Esophagus muscularis mucosa (tissue), 4 donors: ENCODE results near the gene PPP2R5C. TPM values are rescaled to one million over a fixed set of nuclear protein-coding genes. Genes with fewer than 3 reads are reported as not detected.

Experiments used
- DNase-seq: peaks from one replicate; pipeline ENCODE4 v3.0.0-alpha.2; 2017; ENCODE audit errors: extremely low spot score
- H3K27ac ChIP-seq, 4 donors: fragments of 200-600 bp; sonication (generic); replicated peaks in 1 of 4; 1 replicate in 3 of 4; 2 replicates in 1 of 4; pipeline ENCODE4 v1.5.1; 2016 to 2019; ENCODE audit warnings: mild to moderate bottlenecking in 1 of 4
- H3K27me3 ChIP-seq, 4 donors: fragments of 200-600 bp; sonication (generic); one replicate each; pipeline versions ENCODE4 v1.5.1 to v1.6.0; 2016 to 2019
- H3K36me3 ChIP-seq, 4 donors: fragments of 200-600 bp; sonication (generic); one replicate each; pipeline ENCODE4 v1.5.1; 2016 to 2019
- H3K4me1 ChIP-seq, 4 donors: fragments of 200-600 bp; sonication (generic); one replicate each; pipeline ENCODE4 v1.5.1; 2016 to 2019
- H3K4me3 ChIP-seq, 4 donors: fragments of 200-600 bp; sonication (generic); 1 replicate in 2 of 4; 2 replicates in 2 of 4; pipeline ENCODE4 v1.5.1; 2016 to 2019; ENCODE audit warnings: mild to moderate bottlenecking in 4 of 4, moderate library complexity in 1 of 4
- H3K9me3 ChIP-seq, 4 donors: fragments of 200-600 bp; sonication (generic); 1 replicate in 3 of 4; 2 replicates in 1 of 4; pipeline ENCODE4 v1.5.1; 2016 to 2019
- EP300 ChIP-seq: sonication (generic); formaldehyde crosslinking; IDR thresholded peaks from one replicate; pipeline ENCODE4 v1.6.1; 2017; ENCODE audit warnings: antibody characterized with exemption
- POLR2A ChIP-seq: fragments of 450-650 bp; IDR thresholded peaks from one replicate; pipeline ENCODE4 v1.6.1; 2017; ENCODE audit warnings: antibody characterized with exemption, moderate library complexity, mild to moderate bottlenecking, low read depth
- POLR2AphosphoS5 ChIP-seq, 2 donors: sonication (generic); formaldehyde crosslinking; IDR thresholded peaks; one replicate each; pipeline ENCODE4 v1.6.1; 2017; ENCODE audit warnings: antibody characterized with exemption in 2 of 2
- whole genome bisulfite sequencing: methylation state at CpG from one replicate; pipeline ENCODE4 v1.1.5; 2018; 5-methylcytosine and 5-hydroxymethylcytosine counted together
- intact Hi-C: fragments of 100-400 bp; cut with DNase I; formaldehyde crosslinking; loops from one replicate; pipeline ENCODE4 v1.15.1; 2023
- total RNA-seq, 4 donors: library from RNA; depleted of rRNA; stranded (reverse); fragments of >200 nt; gene quantifications; one replicate each; pipeline versions ENCODE4 v1.1.0 to v1.2.1, GENCODE V29; 2016
- TF ChIP-seq, protein P1 (sequence below), 3 experiments: fragments of 200-600 bp in 2 of 3; fragments of 450-650 bp in 1 of 3; sonication (generic) in 2 of 3; IDR thresholded peaks; one replicate each; pipeline ENCODE4 v1.5.1; 2017 to 2019; ENCODE audit warnings: antibody characterized with exemption in 3 of 3, mild to moderate bottlenecking in 2 of 3, moderate library complexity in 1 of 3

The PPP2R5C gene
- total RNA-seq, 4 donors from 2014 or later = 103 to 142 (median 131) TPM

DNA sequence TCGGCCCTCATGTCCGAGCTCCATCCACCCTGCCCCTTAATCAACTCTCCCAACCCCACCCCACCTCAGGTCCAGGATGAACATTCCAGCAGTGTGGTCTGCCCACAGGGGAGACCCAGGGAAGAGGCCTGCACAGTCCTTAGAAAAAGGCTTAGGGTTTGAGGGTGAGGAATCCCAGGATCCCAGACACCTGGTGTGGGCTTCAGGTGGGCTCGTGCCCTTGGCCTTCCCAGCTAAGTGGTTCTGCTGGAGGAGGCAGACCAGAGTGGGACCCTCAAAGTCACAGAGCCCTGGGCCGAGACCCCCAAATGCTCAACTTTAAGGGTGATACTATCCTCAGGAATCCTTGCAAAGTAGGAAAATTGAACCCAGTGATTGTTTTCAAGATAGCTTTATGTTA, 25.4 kb upstream of the PPP2R5C start:
- peak; percentile 53 for DNase-seq
- H3K4me3 ChIP-seq = no peak overlapping the region
- H3K9me3 ChIP-seq = peaks cover 0 to 5% (median 0%) of the 10 kb centered on the region in 4 donors
- H3K27ac ChIP-seq = no peak overlapping the region
- intact Hi-C loops = no loop called here
- TF ChIP-seq EP300 = no peak
- TF ChIP-seq, protein P1, sequence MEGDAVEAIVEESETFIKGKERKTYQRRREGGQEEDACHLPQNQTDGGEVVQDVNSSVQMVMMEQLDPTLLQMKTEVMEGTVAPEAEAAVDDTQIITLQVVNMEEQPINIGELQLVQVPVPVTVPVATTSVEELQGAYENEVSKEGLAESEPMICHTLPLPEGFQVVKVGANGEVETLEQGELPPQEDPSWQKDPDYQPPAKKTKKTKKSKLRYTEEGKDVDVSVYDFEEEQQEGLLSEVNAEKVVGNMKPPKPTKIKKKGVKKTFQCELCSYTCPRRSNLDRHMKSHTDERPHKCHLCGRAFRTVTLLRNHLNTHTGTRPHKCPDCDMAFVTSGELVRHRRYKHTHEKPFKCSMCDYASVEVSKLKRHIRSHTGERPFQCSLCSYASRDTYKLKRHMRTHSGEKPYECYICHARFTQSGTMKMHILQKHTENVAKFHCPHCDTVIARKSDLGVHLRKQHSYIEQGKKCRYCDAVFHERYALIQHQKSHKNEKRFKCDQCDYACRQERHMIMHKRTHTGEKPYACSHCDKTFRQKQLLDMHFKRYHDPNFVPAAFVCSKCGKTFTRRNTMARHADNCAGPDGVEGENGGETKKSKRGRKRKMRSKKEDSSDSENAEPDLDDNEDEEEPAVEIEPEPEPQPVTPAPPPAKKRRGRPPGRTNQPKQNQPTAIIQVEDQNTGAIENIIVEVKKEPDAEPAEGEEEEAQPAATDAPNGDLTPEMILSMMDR (IDR thresholded peaks at IDR 0.05) = no peak
- no peak for TF ChIP-seq POLR2A
- no peak for TF ChIP-seq POLR2AphosphoS5 (IDR thresholded peaks at IDR 0.05)
- peaks cover 5 to 10% (median 8%) of the 10 kb centered on the region in 4 donors for H3K4me1 ChIP-seq
- WGBS = 96% methylated on average over 4 of the region's 4 CpGs
- no peaks in the 10 kb centered on the region for H3K36me3 ChIP-seq
- peaks cover 0 to 15% (median 0%) of the 10 kb centered on the region in 4 donors for H3K27me3 ChIP-seq

DNA sequence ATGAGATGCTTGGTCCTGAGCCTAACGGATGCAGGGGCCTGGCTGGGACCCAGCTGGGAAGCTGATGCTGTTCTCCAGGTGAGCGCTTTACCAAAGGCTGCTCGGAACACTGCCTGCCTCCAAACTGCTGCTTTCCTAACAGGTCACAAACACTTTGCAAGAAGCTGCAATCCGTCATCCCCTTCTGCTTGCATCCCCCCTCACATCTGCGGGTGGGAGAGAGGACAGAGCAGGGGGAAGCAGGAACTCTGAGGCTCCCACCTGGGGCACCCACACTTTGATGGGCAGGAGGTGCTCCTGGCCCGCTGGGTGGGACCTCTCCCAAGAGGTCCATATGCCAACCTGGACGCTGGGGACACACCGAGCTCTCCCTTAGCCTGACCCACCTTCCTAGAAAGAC, 24.9 kb upstream of the PPP2R5C start:
- Histone ChIP-seq H3K27me3 (peaks cover 0 to 15% (median 0%) of the 10 kb centered on the region in 4 donors), H3K27ac (no peak overlapping the region), H3K9me3 (peaks cover 0 to 6% (median 0%) of the 10 kb centered on the region in 4 donors), H3K4me1 (peaks cover 2 to 5% (median 4%) of the 10 kb centered on the region in 4 donors), H3K36me3 (no peaks in the 10 kb centered on the region), H3K4me3 (no peak overlapping the region)
- intact Hi-C loops = no loop called here
- peak; percentile 77 for DNase-seq
- TF ChIP-seq, protein P1 (IDR thresholded peaks at IDR 0.05) = no peak
- TF ChIP-seq EP300 = no peak
- TF ChIP-seq POLR2A = no peak
- no peak for TF ChIP-seq POLR2AphosphoS5 (IDR thresholded peaks at IDR 0.05)
- 74% methylated on average over 8 of the region's 8 CpGs for WGBS

DNA sequence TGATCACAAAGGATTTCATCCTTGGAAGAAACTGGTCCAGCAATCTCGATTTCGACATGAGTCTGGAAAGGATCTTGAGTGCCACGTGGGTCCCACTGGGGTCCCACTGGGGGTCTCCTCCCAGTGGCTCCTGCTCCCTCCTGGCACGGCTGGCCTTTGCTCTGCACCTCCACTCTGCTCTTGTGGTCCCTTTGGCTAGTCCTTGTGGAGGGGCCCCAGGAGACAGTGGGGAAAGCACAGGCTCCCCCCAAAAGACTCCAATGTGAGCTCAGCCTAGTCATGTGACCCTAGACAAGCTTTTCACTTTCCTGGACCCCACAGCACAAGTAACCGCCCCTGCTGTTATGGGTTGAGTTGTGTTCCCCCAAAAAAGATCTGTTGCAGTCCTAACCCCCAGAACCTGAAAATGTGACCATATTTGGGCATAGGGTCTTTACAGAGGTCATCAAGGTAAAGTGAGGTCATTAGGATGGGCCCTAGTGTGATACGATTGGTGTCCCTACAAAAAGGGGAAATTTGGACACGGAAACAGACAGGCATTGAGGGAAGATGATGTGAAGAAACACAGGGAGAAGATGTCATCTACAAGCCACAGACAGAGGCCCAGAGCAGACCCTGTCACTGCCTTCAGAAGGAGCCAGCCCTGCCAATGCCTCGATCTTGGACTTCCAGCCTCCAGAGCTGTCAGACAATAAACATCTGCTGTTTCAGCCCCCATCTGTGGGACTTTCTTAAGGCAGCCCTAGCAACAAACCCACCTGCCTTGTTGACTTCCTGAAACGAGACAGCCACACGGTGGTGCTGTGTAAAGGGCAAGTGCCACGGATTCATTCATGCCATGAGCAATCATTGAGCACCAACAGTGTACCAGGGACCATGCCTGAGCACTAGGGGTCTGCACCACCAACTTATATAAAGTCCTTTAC, 23.8 kb upstream of the PPP2R5C start:
- Histone ChIP-seq H3K4me3 (no peak overlapping the region), H3K27me3 (peaks cover 0 to 15% (median 0%) of the 10 kb centered on the region in 4 donors), H3K36me3 (no peaks in the 10 kb centered on the region), H3K27ac (no peak overlapping the region), H3K4me1 (no peaks in the 10 kb centered on the region), H3K9me3 (peaks cover 0 to 6% (median 0%) of the 10 kb centered on the region in 4 donors)
- WGBS = 67% methylated on average over 11 of the region's 11 CpGs
- DNase-seq = peak; percentile 77
- no peak for TF ChIP-seq POLR2AphosphoS5 (IDR thresholded peaks at IDR 0.05)
- no peak for TF ChIP-seq EP300
- intact Hi-C loops = no loop called here

DNA sequence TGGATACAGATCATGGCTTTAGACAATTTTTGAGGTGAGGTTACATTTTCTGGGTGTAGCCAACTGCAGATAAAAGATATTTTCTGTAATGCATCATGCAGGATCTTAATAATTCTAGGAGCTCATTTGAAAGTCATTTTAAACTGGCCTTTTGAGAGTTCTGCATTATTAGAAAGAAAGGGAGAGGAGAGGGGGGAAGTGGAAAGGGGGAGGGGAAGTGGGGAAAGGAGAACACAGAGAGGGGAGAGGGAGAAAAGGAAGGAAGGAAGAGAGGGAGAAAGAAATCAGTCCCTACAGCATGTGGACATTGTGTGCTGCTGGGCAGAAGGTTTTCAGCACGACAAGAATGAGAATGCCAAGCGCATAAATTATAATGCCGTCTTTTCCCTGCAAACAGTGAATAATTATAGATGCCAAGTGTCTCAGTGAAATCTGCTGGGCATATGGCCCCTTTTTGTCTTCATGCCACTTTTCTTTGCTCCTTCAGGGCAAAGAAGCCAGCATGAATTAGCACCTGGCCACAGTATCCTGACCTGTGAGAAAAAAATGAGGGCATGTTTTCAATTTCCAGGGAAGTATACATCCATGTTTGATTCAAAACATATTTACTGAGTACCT, 22.7 kb upstream of the PPP2R5C start:
- WGBS = 63% methylated on average over 3 of the region's 3 CpGs
- peak; percentile 24 for DNase-seq

More for the DNA sequence above, 22.7 kb upstream of the PPP2R5C start:
- Histone ChIP-seq H3K27ac (no peak overlapping the region), H3K36me3 (no peaks in the 10 kb centered on the region), H3K4me3 (no peak overlapping the region), H3K9me3 (peaks cover 0 to 6% (median 0%) of the 10 kb centered on the region in 4 donors), H3K4me1 (no peaks in the 10 kb centered on the region), H3K27me3 (peaks cover 0 to 15% (median 0%) of the 10 kb centered on the region in 4 donors)
- intact Hi-C loops = no loop called here
- TF ChIP-seq, protein P1 (IDR thresholded peaks at IDR 0.05) = no peak
- TF ChIP-seq POLR2AphosphoS5 (IDR thresholded peaks at IDR 0.05) (no peak), EP300 (no peak), POLR2A (no peak)
